ENCODE results near the gene PPIP5K2. TPM values are rescaled to one million over a fixed set of nuclear protein-coding genes. Genes with fewer than 3 reads are reported as not detected.

Gene PPIP5K2
- total RNA-seq, 1 experiment from 2014 or later = 52.2 TPM

DNA sequence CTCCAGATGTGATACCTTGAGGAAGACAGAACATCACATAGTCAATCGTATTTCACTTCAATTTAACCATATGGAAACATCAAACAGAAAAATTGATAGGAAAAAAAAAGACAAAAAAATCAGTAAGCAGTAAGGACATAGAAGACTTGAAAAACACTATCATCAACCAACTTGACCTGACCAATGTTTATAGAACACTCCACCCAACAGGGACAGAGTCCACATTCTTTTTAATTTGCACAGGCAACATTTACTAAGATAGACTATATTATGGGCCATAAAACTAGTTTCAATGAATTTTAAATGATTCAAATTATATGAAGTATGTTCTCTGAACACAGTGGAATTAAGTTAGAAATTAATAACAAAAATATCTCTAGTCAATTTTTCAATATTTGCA is 117.7 kb downstream of the PPIP5K2 start:
- 0 out of 2 replicates have a peak, but pooled peaks cover 4% of the 10 kb centered on the region for H3K4me1 ChIP-seq (ENCODE audit: insufficient read depth, low read length)
- BruUV-seq (replicated peaks) = no TSS peak
- TF ChIP-seq EZH2phosphoT487 (IDR thresholded peaks at IDR 0.05; ENCODE audit: borderline replicate concordance, low read length) (no peak), EZH2 (IDR thresholded peaks at IDR 0.05; ENCODE audit: low read length, unreplicated experiment) (no peak)
- TF ChIP-seq, protein P1, sequence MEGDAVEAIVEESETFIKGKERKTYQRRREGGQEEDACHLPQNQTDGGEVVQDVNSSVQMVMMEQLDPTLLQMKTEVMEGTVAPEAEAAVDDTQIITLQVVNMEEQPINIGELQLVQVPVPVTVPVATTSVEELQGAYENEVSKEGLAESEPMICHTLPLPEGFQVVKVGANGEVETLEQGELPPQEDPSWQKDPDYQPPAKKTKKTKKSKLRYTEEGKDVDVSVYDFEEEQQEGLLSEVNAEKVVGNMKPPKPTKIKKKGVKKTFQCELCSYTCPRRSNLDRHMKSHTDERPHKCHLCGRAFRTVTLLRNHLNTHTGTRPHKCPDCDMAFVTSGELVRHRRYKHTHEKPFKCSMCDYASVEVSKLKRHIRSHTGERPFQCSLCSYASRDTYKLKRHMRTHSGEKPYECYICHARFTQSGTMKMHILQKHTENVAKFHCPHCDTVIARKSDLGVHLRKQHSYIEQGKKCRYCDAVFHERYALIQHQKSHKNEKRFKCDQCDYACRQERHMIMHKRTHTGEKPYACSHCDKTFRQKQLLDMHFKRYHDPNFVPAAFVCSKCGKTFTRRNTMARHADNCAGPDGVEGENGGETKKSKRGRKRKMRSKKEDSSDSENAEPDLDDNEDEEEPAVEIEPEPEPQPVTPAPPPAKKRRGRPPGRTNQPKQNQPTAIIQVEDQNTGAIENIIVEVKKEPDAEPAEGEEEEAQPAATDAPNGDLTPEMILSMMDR (conservative IDR thresholded peaks at IDR 0.05; ENCODE audit: low read depth, low read length) = no peak
- H3K9me3 ChIP-seq (ENCODE audit: low read length) = no peaks in the 10 kb centered on the region; the same call in 1 of the 2 replicates
- no peaks in the 10 kb centered on the region for H4K20me1 ChIP-seq (ENCODE audit: low read length)
- no peak overlapping the region for H2AFZ ChIP-seq (ENCODE audit: low read length)
- no peaks in the 10 kb centered on the region for H3K27me3 ChIP-seq (ENCODE audit: low read length)
- H3K79me2 ChIP-seq (ENCODE audit: low read length) = no peaks in the 10 kb centered on the region
- CTCF ChIA-PET = no interaction called here
- DNase-seq (no peak), ATAC-seq (no peak)
- H3K4me3 ChIP-seq (ENCODE audit: low read length) = no peak overlapping the region
- POLR2A ChIA-PET (ENCODE audit: unreplicated experiment) = no interaction called here
- no peak overlapping the region for H3K27ac ChIP-seq (ENCODE audit: low read length)
- no peak overlapping the region for H3K4me2 ChIP-seq (ENCODE audit: low read length)
- no peaks in the 10 kb centered on the region for H3K9me2 ChIP-seq (replicated peaks; ENCODE audit: low read length)
- H3K9ac ChIP-seq (ENCODE audit: low read length) = no peak overlapping the region
- intact Hi-C loops (cut with micrococcal nuclease) = no loop called here
- H3K36me3 ChIP-seq (ENCODE audit: low read depth, low read length) = no peaks in the 10 kb centered on the region
- H3F3A ChIP-seq (ENCODE audit: low read length, unreplicated experiment) = no peaks in the 10 kb centered on the region

DNA sequence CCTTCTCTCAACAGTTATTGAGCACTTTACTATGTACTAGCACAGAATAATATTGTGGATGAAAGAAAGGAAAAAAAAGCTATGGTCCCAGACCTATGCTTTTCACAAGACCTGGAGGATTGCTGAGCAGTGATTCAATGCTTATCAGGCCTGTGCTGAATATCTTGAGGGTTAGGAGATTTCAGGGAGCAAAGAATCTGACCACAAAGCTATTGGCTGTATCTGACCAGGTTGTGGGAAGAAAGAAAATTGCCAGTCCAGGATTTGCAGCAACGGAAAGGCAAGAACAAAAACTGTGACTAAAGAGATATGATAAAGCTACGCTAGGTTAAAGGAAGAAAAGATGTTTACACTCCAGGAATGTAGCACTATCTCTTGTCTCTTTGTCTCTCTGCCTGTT is 123.6 kb downstream of the PPIP5K2 start:
- Histone ChIP-seq H3K79me2 (ENCODE audit: low read length) (no peaks in the 10 kb centered on the region), H3K27me3 (ENCODE audit: low read length) (no peaks in the 10 kb centered on the region), H3K9ac (ENCODE audit: low read length) (no peak overlapping the region), H3F3A (ENCODE audit: low read length, unreplicated experiment) (no peaks in the 10 kb centered on the region), H3K27ac (ENCODE audit: low read length) (no peak overlapping the region), H3K9me3 (ENCODE audit: low read length) (no peaks in the 10 kb centered on the region; the same call in 1 of the 2 replicates), H3K4me2 (ENCODE audit: low read length) (no peak overlapping the region), H3K9me2 (replicated peaks; ENCODE audit: low read length) (no peaks in the 10 kb centered on the region), H3K36me3 (ENCODE audit: low read depth, low read length) (no peaks in the 10 kb centered on the region), H3K4me1 (ENCODE audit: insufficient read depth, low read length) (no peaks in the 10 kb centered on the region), H4K20me1 (ENCODE audit: low read length) (no peaks in the 10 kb centered on the region), H2AFZ (ENCODE audit: low read length) (no peak overlapping the region), H3K4me3 (ENCODE audit: low read length) (no peak overlapping the region)
- intact Hi-C loops (cut with micrococcal nuclease) = no loop called here
- POLR2A ChIA-PET (ENCODE audit: unreplicated experiment) = no interaction called here
- BruUV-seq (replicated peaks) = no TSS peak
- CTCF ChIA-PET = no interaction called here
- no peak for DNase-seq
- no peak for TF ChIP-seq EZH2 (IDR thresholded peaks at IDR 0.05; ENCODE audit: low read length, unreplicated experiment)
- no peak for TF ChIP-seq EZH2phosphoT487 (IDR thresholded peaks at IDR 0.05; ENCODE audit: borderline replicate concordance, low read length)
- TF ChIP-seq, protein P1 (conservative IDR thresholded peaks at IDR 0.05; ENCODE audit: low read depth, low read length) = no peak
- ATAC-seq = no peak

DNA sequence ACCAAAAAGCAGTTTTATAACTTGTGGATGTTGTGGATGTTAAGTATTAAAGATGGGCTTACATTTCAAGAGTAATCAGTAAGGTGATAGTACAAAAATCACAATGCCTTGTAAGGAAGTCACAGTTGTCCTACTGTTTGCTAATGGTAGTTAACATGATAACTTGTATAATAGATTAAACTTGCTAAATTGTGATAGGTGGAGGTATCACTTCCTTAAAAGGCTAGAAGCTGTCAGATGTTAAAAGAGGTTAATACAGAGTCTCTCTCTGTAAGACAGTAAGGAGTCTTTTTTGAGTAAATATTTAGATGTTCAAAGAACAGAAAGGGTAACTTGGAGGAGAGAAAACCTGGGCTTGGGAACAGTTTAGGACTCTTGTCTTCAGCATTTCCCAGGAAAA is 124.3 kb downstream of the PPIP5K2 start:
- H3K4me1 ChIP-seq (ENCODE audit: insufficient read depth, low read length) = no peaks in the 10 kb centered on the region
- no peak overlapping the region for H3K9ac ChIP-seq (ENCODE audit: low read length)
- no peaks in the 10 kb centered on the region for H3F3A ChIP-seq (ENCODE audit: low read length, unreplicated experiment)
- no peaks in the 10 kb centered on the region for H3K9me2 ChIP-seq (replicated peaks; ENCODE audit: low read length)
- no peaks in the 10 kb centered on the region for H3K79me2 ChIP-seq (ENCODE audit: low read length)
- no peaks in the 10 kb centered on the region for H3K27me3 ChIP-seq (ENCODE audit: low read length)
- TF ChIP-seq, protein P1 (conservative IDR thresholded peaks at IDR 0.05; ENCODE audit: low read depth, low read length) = no peak
- no peak for TF ChIP-seq EZH2phosphoT487 (IDR thresholded peaks at IDR 0.05; ENCODE audit: borderline replicate concordance, low read length)
- TF ChIP-seq EZH2 (IDR thresholded peaks at IDR 0.05; ENCODE audit: low read length, unreplicated experiment) = no peak
- no peak overlapping the region for H3K4me3 ChIP-seq (ENCODE audit: low read length)
- POLR2A ChIA-PET (ENCODE audit: unreplicated experiment) = no interaction called here
- H3K9me3 ChIP-seq (ENCODE audit: low read length) = no peaks in the 10 kb centered on the region
- no peaks in the 10 kb centered on the region for H3K36me3 ChIP-seq (ENCODE audit: low read depth, low read length)
- no peaks in the 10 kb centered on the region for H4K20me1 ChIP-seq (ENCODE audit: low read length)
- ATAC-seq (no peak), DNase-seq (no peak)
- no peak overlapping the region for H3K27ac ChIP-seq (ENCODE audit: low read length)
- CTCF ChIA-PET = no interaction called here
- no TSS peak for BruUV-seq (replicated peaks)
- H2AFZ ChIP-seq (ENCODE audit: low read length) = no peak overlapping the region
- no peak overlapping the region for H3K4me2 ChIP-seq (ENCODE audit: low read length)
- intact Hi-C loops (cut with micrococcal nuclease) = no loop called here

Measured in PC-3 (cell line).